ENCODE measurements around the gene SMG6. TPM values are rescaled to one million over a fixed set of nuclear protein-coding genes. Genes with fewer than 3 reads are reported as not detected.

Gene SMG6
- polyA plus RNA-seq, 4 donors, result 15.9 to 17.1 (median 16.4) TPM

GRCh38 chr17:2065949-2066400 is 237.6 kb downstream of the SMG6 start:
- no peak overlapping the region for H3K4me3 ChIP-seq (ENCODE audit: low read depth in 1 of 3, low read length in 3 of 3)
- peaks cover 0 to 94% (median 5%) of the 10 kb centered on the region in 3 donors for H3K36me3 ChIP-seq (ENCODE audit: control insufficient read depth in 3 of 3, insufficient read depth in 2 of 3, low read depth in 1 of 3, low read length in 3 of 3)
- WGBS, 3 donors, result 82 to 90% (median 88%) methylated on average over 10 of the region's 10 CpGs
- DNase-seq, result no peak
- no peaks in the 10 kb centered on the region for H3K9me3 ChIP-seq (ENCODE audit: control insufficient read depth in 2 of 2, insufficient read depth in 1 of 2, low read depth in 1 of 2, low read length in 1 of 2)
- H3K27me3 ChIP-seq (ENCODE audit: control insufficient read depth in 3 of 3, insufficient read depth in 3 of 3, low read length in 3 of 3), result no peaks in the 10 kb centered on the region
- FAIRE-seq, result no peak
- peak overlapping the region in 2 of 3 donors; percentile 63 to 88 for H3K27ac ChIP-seq (ENCODE audit: low read depth in 1 of 3, low read length in 2 of 3)
- peaks cover 0 to 58% (median 2%) of the 10 kb centered on the region in 3 donors for H3K4me1 ChIP-seq (ENCODE audit: control insufficient read depth in 3 of 3, insufficient read depth in 2 of 3, low read depth in 1 of 3, low read length in 2 of 3)

DNA sequence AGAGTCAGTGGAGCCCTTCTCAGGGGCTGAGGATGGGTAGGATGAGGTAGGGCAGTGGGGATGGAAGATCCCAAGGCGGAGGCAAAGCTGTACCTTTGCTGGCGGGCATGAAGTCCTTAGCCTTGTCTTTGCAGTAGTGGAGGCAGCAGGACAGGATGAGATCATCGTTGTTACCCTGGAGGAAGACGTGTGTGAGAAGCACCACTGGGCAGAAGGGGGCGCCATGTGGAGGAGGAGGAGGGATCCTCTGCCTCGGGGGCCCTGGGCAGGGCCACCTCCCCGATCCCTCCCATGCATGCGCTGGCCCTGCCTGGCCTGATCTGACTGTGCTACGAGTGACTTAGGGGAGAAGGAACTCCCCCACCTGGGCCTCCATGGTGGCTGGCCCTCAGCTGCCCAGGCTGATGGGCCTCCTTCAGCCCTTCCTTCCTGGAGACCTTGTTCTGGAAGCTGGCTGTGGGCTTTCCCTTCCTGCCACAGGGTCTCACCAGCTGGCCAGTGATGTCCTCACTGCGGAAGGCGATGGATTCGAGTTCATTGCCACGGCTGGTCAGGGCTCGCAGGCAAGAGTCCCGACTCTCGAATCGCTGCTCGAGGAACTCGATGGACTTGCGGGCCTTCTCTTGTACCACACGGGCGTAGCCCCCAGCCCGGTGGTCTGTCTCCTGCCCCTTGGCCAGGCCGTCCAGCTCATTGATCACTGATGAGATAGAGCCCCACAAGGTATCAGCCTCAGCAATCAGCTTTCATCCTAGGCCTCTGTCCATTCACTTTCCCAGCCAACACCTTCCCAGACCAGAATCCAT is 238.4 kb downstream of the SMG6 start:
- H3K27me3 ChIP-seq (ENCODE audit: control insufficient read depth in 3 of 3, insufficient read depth in 3 of 3, low read length in 3 of 3), result peaks cover 0 to 5% (median 0%) of the 10 kb centered on the region in 3 donors
- FAIRE-seq (no peak), DNase-seq (peak in 1 of 2 donors; percentile 52)
- H3K36me3 ChIP-seq (ENCODE audit: control insufficient read depth in 3 of 3, insufficient read depth in 2 of 3, low read depth in 1 of 3, low read length in 3 of 3), result peaks cover 0 to 94% (median 5%) of the 10 kb centered on the region in 3 donors
- H3K4me3 ChIP-seq (ENCODE audit: low read depth in 1 of 3, low read length in 3 of 3), result no peak overlapping the region
- H3K27ac ChIP-seq (ENCODE audit: low read depth in 1 of 3, low read length in 2 of 3), result peak overlapping the region; percentile 27 to 88 (median 63)
- peaks cover 0 to 61% (median 2%) of the 10 kb centered on the region in 3 donors for H3K4me1 ChIP-seq (ENCODE audit: control insufficient read depth in 3 of 3, insufficient read depth in 2 of 3, low read depth in 1 of 3, low read length in 2 of 3)
- no peaks in the 10 kb centered on the region for H3K9me3 ChIP-seq (ENCODE audit: control insufficient read depth in 2 of 2, insufficient read depth in 1 of 2, low read depth in 1 of 2, low read length in 1 of 2)
- WGBS, 3 donors, result 76 to 79% (median 78%) methylated on average over 23 to 24 of the region's 24 CpGs

DNA sequence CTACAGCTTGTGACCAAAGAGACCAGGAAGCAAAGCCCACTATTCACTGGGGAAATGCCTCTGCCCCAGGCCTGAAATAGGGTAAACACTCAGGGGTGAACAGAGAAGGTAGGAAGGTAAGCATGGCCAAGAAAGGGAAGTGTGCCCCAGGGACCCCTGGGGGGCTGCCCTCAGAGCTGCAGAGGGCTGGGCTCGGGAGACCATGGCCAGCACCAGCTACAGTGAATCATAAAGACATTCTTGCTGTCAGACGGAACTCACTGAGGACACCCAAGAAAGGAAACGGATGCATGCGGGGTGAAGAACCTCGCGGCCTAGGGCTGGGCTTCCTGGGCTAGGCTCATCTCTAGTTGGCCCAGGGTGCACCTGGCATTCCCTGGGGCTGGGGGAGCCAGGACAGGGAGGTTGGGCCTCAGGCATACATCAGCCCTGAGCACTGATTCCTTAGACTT is 239.0 kb downstream of the SMG6 start:
- peak overlapping the region; percentile 27 to 88 (median 63) for H3K27ac ChIP-seq (ENCODE audit: low read depth in 1 of 3, low read length in 2 of 3)
- H3K4me1 ChIP-seq (ENCODE audit: control insufficient read depth in 3 of 3, insufficient read depth in 2 of 3, low read depth in 1 of 3, low read length in 2 of 3), result peaks cover 0 to 67% (median 4%) of the 10 kb centered on the region in 3 donors
- H3K36me3 ChIP-seq (ENCODE audit: control insufficient read depth in 3 of 3, insufficient read depth in 2 of 3, low read depth in 1 of 3, low read length in 3 of 3), result peaks cover under 1 to 95% (median 5%) of the 10 kb centered on the region in 3 donors
- H3K4me3 ChIP-seq (ENCODE audit: low read depth in 1 of 3, low read length in 3 of 3), result no peak overlapping the region
- H3K27me3 ChIP-seq (ENCODE audit: control insufficient read depth in 3 of 3, insufficient read depth in 3 of 3, low read length in 3 of 3), result peaks cover 0 to 11% (median 0%) of the 10 kb centered on the region in 3 donors
- FAIRE-seq, result no peak
- peak in 1 of 2 donors; percentile 8 for DNase-seq
- H3K9me3 ChIP-seq (ENCODE audit: control insufficient read depth in 2 of 2, insufficient read depth in 1 of 2, low read depth in 1 of 2, low read length in 1 of 2), result no peaks in the 10 kb centered on the region
- WGBS, 3 donors, result 59 to 87% (median 71%) methylated on average over 6 of the region's 6 CpGs

GRCh38 chr17:2064147-2064489 is 239.5 kb downstream of the SMG6 start:
- Histone ChIP-seq H3K4me1 (ENCODE audit: control insufficient read depth in 3 of 3, insufficient read depth in 2 of 3, low read depth in 1 of 3, low read length in 2 of 3) (peaks cover 0 to 71% (median 4%) of the 10 kb centered on the region in 3 donors), H3K27ac (ENCODE audit: low read depth in 1 of 3, low read length in 2 of 3) (peak overlapping the region; percentile 27 to 88 (median 63)), H3K9me3 (ENCODE audit: control insufficient read depth in 2 of 2, insufficient read depth in 1 of 2, low read depth in 1 of 2, low read length in 1 of 2) (no peaks in the 10 kb centered on the region), H3K36me3 (ENCODE audit: control insufficient read depth in 3 of 3, insufficient read depth in 2 of 3, low read depth in 1 of 3, low read length in 3 of 3) (peaks cover 5 to 97% (median 5%) of the 10 kb centered on the region in 3 donors), H3K27me3 (ENCODE audit: control insufficient read depth in 3 of 3, insufficient read depth in 3 of 3, low read length in 3 of 3) (peaks cover 0 to 15% (median 0%) of the 10 kb centered on the region in 3 donors), H3K4me3 (ENCODE audit: low read depth in 1 of 3, low read length in 3 of 3) (no peak overlapping the region)
- FAIRE-seq (no peak), DNase-seq (no peak)
- WGBS, 3 donors, result 59 to 76% (median 64%) methylated on average over 5 of the region's 5 CpGs

GRCh38 chr17:2063261-2064146 is 240.1 kb downstream of the SMG6 start:
- H3K27me3 ChIP-seq (ENCODE audit: control insufficient read depth in 3 of 3, insufficient read depth in 3 of 3, low read length in 3 of 3), result peaks cover 0 to 19% (median 2%) of the 10 kb centered on the region in 3 donors
- H3K4me3 ChIP-seq (ENCODE audit: low read depth in 1 of 3, low read length in 3 of 3), result no peak overlapping the region
- H3K27ac ChIP-seq (ENCODE audit: low read depth in 1 of 3, low read length in 2 of 3), result peak overlapping the region; percentile 62 to 88 (median 63)
- 62 to 86% (median 68%) methylated on average over 16 of the region's 16 CpGs for WGBS, 3 donors
- DNase-seq (peak in 1 of 2 donors; percentile 8), FAIRE-seq (no peak)
- no peaks in the 10 kb centered on the region for H3K9me3 ChIP-seq (ENCODE audit: control insufficient read depth in 2 of 2, insufficient read depth in 1 of 2, low read depth in 1 of 2, low read length in 1 of 2)
- H3K4me1 ChIP-seq (ENCODE audit: control insufficient read depth in 3 of 3, insufficient read depth in 2 of 3, low read depth in 1 of 3, low read length in 2 of 3), result peaks cover 0 to 66% (median 4%) of the 10 kb centered on the region in 3 donors
- peaks cover 5 to 93% (median 8%) of the 10 kb centered on the region in 3 donors for H3K36me3 ChIP-seq (ENCODE audit: control insufficient read depth in 3 of 3, insufficient read depth in 2 of 3, low read depth in 1 of 3, low read length in 3 of 3)

- H3K27ac ChIP-seq (ENCODE audit: low read depth in 1 of 3, low read length in 2 of 3), result peak overlapping the region; percentile 43 to 79 (median 63)
- H3K27me3 ChIP-seq (ENCODE audit: control insufficient read depth in 3 of 3, insufficient read depth in 3 of 3, low read length in 3 of 3), result peaks cover 2 to 26% (median 5%) of the 10 kb centered on the region in 3 donors
- 49 to 79% (median 67%) methylated on average over 11 of the region's 11 CpGs for WGBS, 3 donors
- peaks cover 0 to 64% (median 4%) of the 10 kb centered on the region in 3 donors for H3K4me1 ChIP-seq (ENCODE audit: control insufficient read depth in 3 of 3, insufficient read depth in 2 of 3, low read depth in 1 of 3, low read length in 2 of 3)
- no peak for DNase-seq
- no peaks in the 10 kb centered on the region for H3K9me3 ChIP-seq (ENCODE audit: control insufficient read depth in 2 of 2, insufficient read depth in 1 of 2, low read depth in 1 of 2, low read length in 1 of 2)
- no peak for FAIRE-seq
- no peak overlapping the region for H3K4me3 ChIP-seq (ENCODE audit: low read depth in 1 of 3, low read length in 3 of 3)
- peaks cover 5 to 91% (median 8%) of the 10 kb centered on the region in 3 donors for H3K36me3 ChIP-seq (ENCODE audit: control insufficient read depth in 3 of 3, insufficient read depth in 2 of 3, low read depth in 1 of 3, low read length in 3 of 3)
Measured at GRCh38 chr17:2062571-2063183, 240.9 kb downstream of the SMG6 start.

DNA sequence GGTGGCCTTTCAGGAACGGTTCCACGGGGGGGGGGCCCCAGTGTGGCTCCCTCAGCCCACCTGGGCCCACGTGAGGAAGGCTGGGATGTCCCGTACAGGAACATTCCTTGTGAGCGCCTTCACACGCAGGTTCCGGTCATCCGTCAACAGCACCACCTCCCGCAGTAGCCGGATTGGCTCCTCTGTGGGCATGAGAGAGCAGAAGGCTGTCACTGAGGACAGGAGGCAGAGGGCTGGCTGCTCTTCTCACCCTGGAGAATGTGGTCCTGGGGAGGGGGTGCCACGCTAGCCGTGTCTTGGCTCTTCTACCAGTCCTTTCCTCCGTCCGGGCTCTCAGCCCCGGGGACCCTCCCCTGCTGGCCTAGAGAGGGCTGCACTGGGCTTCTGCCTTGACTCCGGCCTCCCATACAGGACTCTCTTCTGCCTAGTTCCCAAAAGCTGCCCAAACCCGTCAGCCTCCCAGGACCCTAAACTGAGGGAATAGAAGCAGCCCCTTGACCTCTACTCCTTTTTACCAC is 242.1 kb downstream of the SMG6 start:
- H3K36me3 ChIP-seq (ENCODE audit: control insufficient read depth in 3 of 3, insufficient read depth in 2 of 3, low read depth in 1 of 3, low read length in 3 of 3), result peaks cover 5 to 83% (median 8%) of the 10 kb centered on the region in 3 donors
- no peak overlapping the region for H3K4me3 ChIP-seq (ENCODE audit: low read depth in 1 of 3, low read length in 3 of 3)
- no peaks in the 10 kb centered on the region for H3K9me3 ChIP-seq (ENCODE audit: control insufficient read depth in 2 of 2, insufficient read depth in 1 of 2, low read depth in 1 of 2, low read length in 1 of 2)
- H3K4me1 ChIP-seq (ENCODE audit: control insufficient read depth in 3 of 3, insufficient read depth in 2 of 3, low read depth in 1 of 3, low read length in 2 of 3), result peaks cover 0 to 54% (median 4%) of the 10 kb centered on the region in 3 donors
- H3K27ac ChIP-seq (ENCODE audit: low read depth in 1 of 3, low read length in 2 of 3), result peak overlapping the region; percentile 63 to 89 (median 67)
- peaks cover 2 to 30% (median 7%) of the 10 kb centered on the region in 3 donors for H3K27me3 ChIP-seq (ENCODE audit: control insufficient read depth in 3 of 3, insufficient read depth in 3 of 3, low read length in 3 of 3)
- DNase-seq (no peak), FAIRE-seq (no peak)
- WGBS, 3 donors, result 72 to 84% (median 81%) methylated on average over 17 of the region's 17 CpGs
